NCI-H748 treated with DMSO at 0.1 percent for 48 hours (cell line): ENCODE measurements around the gene AIRE.

Experiments used
- DNase-seq: peaks from one replicate; lab custom pipeline; 2025; lab: John Stamatoyannopoulos, UW

AIRE gene

DNA sequence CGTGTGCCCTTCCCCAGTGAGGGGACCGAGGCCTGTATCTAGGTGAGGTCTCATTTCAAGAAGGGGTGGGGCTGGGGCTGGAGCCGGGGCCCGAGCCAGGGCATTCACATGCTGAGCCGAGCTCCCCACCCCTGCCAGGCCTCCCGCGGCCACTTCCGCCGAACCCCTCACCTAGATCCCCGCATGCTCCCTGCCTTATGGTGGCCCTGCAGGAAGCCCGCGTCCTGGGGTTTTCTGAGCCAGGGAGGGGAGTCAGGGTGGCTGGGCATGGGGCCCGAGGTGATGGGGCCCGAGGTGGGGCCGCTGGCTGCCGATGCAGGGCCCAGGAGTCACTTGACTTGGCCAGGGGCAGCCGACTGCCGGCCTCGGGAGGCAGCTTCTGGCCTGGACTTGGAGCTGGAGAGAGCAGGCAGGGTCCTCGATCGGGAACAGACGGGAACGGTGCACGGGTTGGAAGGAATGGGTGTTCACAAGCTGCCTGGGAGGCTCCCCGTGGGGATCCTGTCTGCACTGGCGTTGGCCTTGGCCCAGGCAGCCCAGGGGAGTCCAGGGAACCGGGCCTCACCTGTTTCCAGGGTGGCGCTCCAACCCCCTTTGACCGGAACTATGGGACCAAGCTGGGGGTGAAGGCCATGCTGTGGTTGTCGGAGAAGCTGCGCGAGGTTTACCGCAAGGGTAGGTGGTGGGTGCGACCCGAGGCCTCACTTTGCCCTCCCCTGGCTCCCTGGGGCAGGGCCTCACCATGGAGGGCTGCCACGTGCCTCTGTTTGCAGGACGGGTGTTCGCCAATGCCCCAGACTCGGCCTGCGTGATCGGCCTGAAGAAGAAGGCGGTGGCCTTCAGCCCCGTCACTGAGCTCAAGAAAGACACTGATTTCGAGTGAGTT is 40.0 kb downstream of the AIRE start:
- DNase-seq: no peak

- DNase-seq: no peak
These were observed 40.6 kb downstream of the AIRE start for GRCh38 chr21:44326272-44326647.

GRCh38 chr21:44326716-44327602 is 41.3 kb downstream of the AIRE start:
- DNase-seq: no peak

GRCh38 chr21:44327603-44327974 is 41.9 kb downstream of the AIRE start:
- no peak for DNase-seq

GRCh38 chr21:44328242-44328895 is 42.7 kb downstream of the AIRE start:
- DNase-seq: no peak

DNA sequence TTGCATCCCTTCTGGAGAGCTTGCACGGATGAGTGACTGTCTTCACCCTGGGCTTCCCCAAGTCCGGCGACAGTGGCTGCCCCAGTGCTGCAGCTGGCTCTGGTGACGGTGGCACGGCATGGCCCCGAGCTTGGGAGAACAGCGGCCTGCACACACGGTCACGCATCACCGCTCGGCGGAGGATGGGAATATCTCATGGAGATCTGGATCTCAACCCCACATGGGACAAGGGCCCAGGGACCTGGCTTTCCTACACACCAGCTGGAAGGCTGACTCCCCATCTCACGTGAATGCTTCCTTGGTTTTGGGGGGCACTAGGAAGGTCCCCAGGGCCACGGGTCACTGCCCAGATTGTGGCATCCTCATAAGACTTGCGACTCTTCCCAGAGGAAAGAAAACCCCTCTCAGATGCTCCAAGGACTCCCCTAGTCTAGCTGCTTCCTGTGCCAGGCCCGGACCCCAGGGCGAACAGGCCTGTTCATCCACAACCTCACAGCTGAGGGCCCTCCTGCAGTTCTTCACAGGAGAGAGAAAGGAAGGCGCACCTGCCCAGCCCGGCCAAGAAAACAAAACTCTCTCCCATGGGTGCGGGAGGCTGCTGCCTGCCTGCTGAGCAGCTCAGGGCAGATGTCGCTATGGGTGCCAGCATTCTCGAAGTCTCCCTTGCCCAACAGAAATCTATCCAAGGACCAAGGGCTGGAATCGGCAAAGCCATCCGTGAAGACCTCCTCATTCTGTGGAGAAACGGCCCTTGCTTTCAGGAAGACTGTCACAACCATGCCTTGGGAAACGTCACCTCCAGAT is 43.6 kb downstream of the AIRE start:
- no peak for DNase-seq

DNA sequence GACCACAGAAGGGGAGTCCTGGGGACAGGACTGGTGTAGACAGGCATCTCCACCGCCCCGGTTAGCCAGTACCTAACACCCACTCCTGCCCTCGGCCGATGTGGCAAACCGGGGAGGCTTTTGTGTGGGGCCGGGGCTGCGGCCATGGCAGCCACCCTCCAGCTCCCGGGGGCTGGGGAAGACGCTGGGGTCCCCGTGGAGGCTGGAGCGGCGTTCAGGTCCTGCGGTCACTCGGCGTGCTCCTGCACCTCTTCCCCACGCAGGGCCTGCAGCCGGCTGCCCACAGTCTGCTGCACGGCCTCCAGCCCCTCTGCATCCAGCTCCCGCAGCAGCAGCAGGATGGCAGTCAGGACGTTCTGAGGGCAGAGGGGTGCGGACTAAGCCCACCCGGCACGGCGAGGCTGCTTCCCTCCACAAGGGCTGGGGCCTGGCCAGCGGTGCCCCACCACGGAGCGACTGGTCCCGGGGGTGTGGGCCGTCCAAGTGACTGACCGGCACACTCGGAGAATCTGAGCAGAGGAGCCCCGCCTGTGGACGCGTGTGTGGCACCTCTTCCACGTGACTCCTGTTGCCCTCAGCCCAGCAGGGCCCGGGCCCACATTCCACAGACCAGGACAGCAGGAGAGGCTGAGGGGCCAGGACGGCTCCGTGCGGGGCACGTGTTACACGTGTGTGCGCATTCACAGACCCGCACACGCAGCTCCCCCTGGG is 44.5 kb downstream of the AIRE start:
- no peak for DNase-seq

DNA sequence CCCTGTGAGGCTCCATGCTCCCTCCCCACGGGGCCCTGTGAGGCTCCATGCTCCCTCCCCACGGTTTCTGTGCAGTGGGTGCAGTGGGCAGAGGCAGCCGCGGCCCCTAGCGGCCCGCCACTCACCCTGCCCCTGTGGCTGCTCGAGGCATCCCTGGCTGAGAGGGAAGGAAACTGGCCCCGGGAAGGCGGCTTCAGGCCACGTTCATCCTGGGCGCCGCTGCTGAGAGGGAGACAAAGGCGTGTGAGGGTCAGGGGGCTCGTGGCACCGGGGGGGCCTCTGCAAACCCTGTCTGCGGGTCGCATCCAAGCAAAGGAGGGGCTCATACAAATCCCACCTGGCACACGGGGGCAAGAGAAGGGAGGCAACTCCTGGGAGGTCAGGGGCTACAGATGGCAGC is 45.0 kb downstream of the AIRE start:
- no peak for DNase-seq

DNA sequence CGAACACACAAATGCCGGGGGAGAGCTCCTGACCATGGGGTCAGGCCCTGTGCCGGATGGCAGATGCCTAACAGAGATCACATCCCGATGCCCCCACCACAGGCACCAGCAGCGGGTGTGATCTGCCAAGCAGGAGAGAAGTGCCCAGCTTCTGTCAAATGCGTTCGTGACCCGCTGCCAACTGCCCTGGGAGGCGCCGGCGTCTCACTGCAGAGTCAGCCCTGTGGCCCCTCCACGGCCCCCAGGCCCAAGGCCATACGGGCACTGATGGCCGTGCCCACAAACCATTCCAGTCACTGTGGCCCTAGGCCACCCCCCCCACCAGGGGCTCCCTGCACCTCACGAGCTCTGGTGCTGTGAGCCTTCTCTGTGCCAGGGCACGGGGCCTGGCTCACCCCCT is 45.5 kb downstream of the AIRE start:
- DNase-seq: no peak

GRCh38 chr21:44331650-44332307 is 46.1 kb downstream of the AIRE start:
- DNase-seq: no peak

DNA sequence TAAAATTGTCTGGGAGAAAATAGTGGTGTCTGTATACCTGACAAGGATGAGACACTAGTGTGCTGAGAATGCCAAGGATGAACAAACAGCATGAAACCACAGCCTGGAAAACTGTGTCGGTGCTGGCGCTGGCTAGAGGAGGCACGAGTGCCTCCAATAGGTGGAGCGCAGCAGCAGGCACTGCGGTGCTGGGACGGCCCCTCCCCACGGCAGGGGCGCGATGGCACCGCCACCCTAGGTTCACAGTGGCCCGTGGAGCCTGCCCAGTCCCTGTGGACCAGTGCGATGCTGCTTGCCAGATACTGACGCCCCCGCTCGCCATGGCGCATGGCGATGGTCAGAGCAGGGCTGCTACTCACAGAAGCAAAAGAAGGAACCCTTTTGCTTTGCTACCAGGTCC is 46.7 kb downstream of the AIRE start:
- no peak for DNase-seq

DNA sequence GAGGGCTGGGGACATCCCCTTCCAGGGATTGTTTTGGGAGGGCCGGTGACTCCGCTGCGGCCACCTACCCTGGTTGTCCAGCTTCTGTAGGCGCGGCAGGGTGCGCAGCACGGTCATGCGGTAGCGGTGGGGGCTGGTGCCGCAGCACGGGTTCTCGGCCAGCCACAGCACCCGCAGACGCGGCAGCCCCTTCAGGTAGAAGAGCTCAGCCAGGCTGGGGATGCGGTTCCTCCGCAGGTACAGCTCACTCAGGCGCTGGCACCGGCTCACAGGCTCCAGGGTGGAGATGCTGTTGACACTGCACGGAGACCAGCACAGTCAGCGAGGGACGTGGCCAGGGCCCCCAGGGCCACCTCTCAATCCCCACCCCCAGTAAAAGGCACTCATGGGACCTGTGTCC is 47.3 kb downstream of the AIRE start:
- no peak for DNase-seq

- no peak for DNase-seq
These were observed 48.0 kb downstream of the AIRE start for GRCh38 chr21:44333509-44334328.

GRCh38 chr21:44334329-44335030 is 48.8 kb downstream of the AIRE start:
- no peak for DNase-seq

DNA sequence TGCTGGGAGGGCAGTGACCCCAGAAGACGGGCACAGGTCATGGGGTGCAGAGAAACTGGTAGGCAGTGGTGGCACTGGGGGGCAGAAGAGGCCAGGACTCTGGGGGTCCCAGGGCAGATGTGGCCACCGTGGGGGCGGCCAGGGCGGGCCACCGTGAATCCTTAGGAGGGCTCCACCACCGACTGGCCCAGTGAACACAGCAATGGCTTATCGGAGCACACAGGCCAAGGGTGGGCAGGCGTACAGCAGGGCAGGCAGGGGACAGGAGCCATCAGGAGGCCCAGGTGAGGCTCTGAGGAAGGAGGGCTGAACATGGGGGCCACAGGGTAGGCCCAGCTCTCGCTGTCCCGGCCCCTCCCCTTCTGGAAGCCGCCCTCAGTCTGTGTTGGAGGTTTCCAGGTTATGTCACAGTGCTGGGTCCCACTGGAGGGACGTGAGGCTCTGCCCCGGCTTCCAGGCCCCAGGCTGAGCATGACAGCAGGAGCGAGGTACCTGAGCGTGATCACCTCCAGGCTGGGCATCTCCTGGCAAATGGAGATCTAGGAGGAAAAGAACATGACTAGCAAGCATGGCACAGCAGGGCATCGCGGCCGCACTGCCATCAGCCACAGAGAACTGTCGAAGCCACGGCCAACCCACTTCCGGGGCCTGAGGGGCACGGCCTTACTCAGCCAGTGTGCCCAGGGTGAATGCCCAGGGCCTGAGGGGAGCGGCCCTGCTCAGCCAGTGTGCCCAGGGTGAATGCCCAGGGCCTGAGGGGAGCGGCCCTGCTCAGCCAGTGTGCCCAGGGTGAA is 49.8 kb downstream of the AIRE start:
- DNase-seq: no peak

GRCh38 chr21:44337449-44337848 is 51.8 kb downstream of the AIRE start:
- DNase-seq: no peak

- DNase-seq: peak; percentile 49
These were observed 52.5 kb downstream of the AIRE start for GRCh38 chr21:44337941-44338895.
